ENCODE data around the gene KHDC3L. TPM values are rescaled to one million over a fixed set of nuclear protein-coding genes. Genes with fewer than 3 reads are reported as not detected.

Gene KHDC3L, protein sequence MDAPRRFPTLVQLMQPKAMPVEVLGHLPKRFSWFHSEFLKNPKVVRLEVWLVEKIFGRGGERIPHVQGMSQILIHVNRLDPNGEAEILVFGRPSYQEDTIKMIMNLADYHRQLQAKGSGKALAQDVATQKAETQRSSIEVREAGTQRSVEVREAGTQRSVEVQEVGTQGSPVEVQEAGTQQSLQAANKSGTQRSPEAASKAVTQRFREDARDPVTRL
- polyA plus RNA-seq = not detected

DNA sequence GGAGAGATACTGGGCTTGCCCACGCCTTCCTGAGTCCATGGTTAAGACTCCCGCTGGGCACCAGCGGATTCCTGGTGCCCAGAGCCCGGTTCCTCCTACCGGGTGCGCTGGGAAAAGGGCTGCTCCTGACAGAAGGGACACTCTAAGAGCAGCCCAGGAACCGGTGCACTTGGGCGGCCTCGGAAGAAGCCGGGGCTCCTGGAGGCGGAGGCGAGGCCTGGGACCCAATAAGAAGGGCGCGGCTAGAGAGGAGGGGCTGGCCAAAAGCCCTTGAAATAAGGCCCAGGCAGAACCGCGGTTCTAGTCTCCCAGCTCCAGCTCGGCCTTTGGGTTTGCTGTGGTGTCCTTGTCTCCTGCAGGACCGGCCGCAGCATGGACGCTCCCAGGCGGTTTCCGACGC, at the start of gene KHDC3L:
Gene KHDC3L (plus strand): TSS at position 301 of the 400 bp plus-strand sequence. CDS start 72 bp downstream, at position 373.
- peaks cover 0 to 2% of the 10 kb centered on the region in 2 donors for H3K9me3 ChIP-seq (ENCODE audit: control insufficient read depth in 2 of 2, insufficient read depth in 1 of 2, low read depth in 1 of 2, low read length in 1 of 2)
- H3K4me1 ChIP-seq (ENCODE audit: control insufficient read depth in 2 of 2, insufficient read depth in 2 of 2, low read length in 1 of 2) = no peaks in the 10 kb centered on the region
- no peak within 1 kb of the TSS for H3K27ac ChIP-seq (ENCODE audit: low read depth in 2 of 2, low read length in 1 of 2)
- WGBS, 2 donors = 90 to 91% methylated on average over 23 of the region's 23 CpGs
- H3K36me3 ChIP-seq (ENCODE audit: control insufficient read depth in 2 of 2, insufficient read depth in 2 of 2, low read length in 1 of 2) = no peaks in the 10 kb centered on the region
- H3K27me3 ChIP-seq (ENCODE audit: control insufficient read depth in 1 of 2, insufficient read depth in 2 of 2, low read length in 2 of 2) = no peaks in the 10 kb centered on the region
- H3K4me3 ChIP-seq (ENCODE audit: low read depth in 1 of 2, low read length in 2 of 2) = no peak within 1 kb of the TSS

- Histone ChIP-seq H3K27ac (ENCODE audit: low read depth in 2 of 2, low read length in 1 of 2) (no peak overlapping the region), H3K27me3 (ENCODE audit: control insufficient read depth in 1 of 2, insufficient read depth in 2 of 2, low read length in 2 of 2) (peaks cover 0 to 5% of the 10 kb centered on the region in 2 donors), H3K4me3 (ENCODE audit: low read depth in 1 of 2, low read length in 2 of 2) (peak overlapping the region in 1 of 2 donors; percentile 12), H3K36me3 (ENCODE audit: control insufficient read depth in 2 of 2, insufficient read depth in 2 of 2, low read length in 1 of 2) (no peaks in the 10 kb centered on the region), H3K9me3 (ENCODE audit: control insufficient read depth in 2 of 2, insufficient read depth in 1 of 2, low read depth in 1 of 2, low read length in 1 of 2) (peaks cover 0 to 5% of the 10 kb centered on the region in 2 donors), H3K4me1 (ENCODE audit: control insufficient read depth in 2 of 2, insufficient read depth in 2 of 2, low read length in 1 of 2) (peaks cover 0 to 6% of the 10 kb centered on the region in 2 donors)
- 26 to 27% methylated on average over 59 to 61 of the region's 61 CpGs for WGBS, 2 donors
Observed at GRCh38 chr6:73314577-73315492, 47.6 kb upstream of the KHDC3L start.

GRCh38 chr6:73323323-73323722, 39.1 kb upstream of the KHDC3L start:
- no peak overlapping the region for H3K4me3 ChIP-seq (ENCODE audit: low read depth in 1 of 2, low read length in 2 of 2)
- no peak overlapping the region for H3K27ac ChIP-seq (ENCODE audit: low read depth in 2 of 2, low read length in 1 of 2)
- H3K9me3 ChIP-seq (ENCODE audit: control insufficient read depth in 2 of 2, insufficient read depth in 1 of 2, low read depth in 1 of 2, low read length in 1 of 2) = peaks cover 0 to 2% of the 10 kb centered on the region in 2 donors
- H3K4me1 ChIP-seq (ENCODE audit: control insufficient read depth in 2 of 2, insufficient read depth in 2 of 2, low read length in 1 of 2) = no peaks in the 10 kb centered on the region
- H3K27me3 ChIP-seq (ENCODE audit: control insufficient read depth in 1 of 2, insufficient read depth in 2 of 2, low read length in 2 of 2) = no peaks in the 10 kb centered on the region
- no peaks in the 10 kb centered on the region for H3K36me3 ChIP-seq (ENCODE audit: control insufficient read depth in 2 of 2, insufficient read depth in 2 of 2, low read length in 1 of 2)
- 87 to 89% methylated on average over 2 of the region's 2 CpGs for WGBS, 2 donors

- Histone ChIP-seq H3K27ac (ENCODE audit: low read depth in 2 of 2, low read length in 1 of 2) (no peak overlapping the region), H3K36me3 (ENCODE audit: control insufficient read depth in 2 of 2, insufficient read depth in 2 of 2, low read length in 1 of 2) (no peaks in the 10 kb centered on the region), H3K4me1 (ENCODE audit: control insufficient read depth in 2 of 2, insufficient read depth in 2 of 2, low read length in 1 of 2) (no peaks in the 10 kb centered on the region), H3K27me3 (ENCODE audit: control insufficient read depth in 1 of 2, insufficient read depth in 2 of 2, low read length in 2 of 2) (no peaks in the 10 kb centered on the region), H3K9me3 (ENCODE audit: control insufficient read depth in 2 of 2, insufficient read depth in 1 of 2, low read depth in 1 of 2, low read length in 1 of 2) (no peaks in the 10 kb centered on the region), H3K4me3 (ENCODE audit: low read depth in 1 of 2, low read length in 2 of 2) (no peak overlapping the region)
- WGBS, 2 donors = 85 to 91% methylated on average over 3 of the region's 3 CpGs
Observed at GRCh38 chr6:73325656-73326055, 36.8 kb upstream of the KHDC3L start.

DNA sequence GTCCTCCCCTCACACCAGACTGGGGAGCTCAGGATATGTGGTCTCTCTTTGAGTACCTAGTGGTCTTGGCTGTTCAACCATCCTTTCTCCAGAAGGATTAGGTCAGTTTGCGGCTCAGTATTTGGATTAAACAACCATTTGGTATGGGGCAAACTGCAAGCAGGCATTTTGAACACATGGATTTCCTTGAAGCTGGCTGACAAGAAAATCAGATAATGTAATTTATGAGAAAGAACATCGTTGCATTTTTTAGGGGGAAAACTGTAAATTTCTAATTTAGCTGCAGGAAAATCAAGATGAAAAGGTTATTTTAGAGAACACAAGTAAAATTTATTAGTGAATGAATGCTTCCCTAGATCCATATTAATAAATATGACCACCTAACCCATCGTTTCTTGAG, 33.7 kb upstream of the KHDC3L start:
- Histone ChIP-seq H3K4me3 (ENCODE audit: low read depth in 1 of 2, low read length in 2 of 2) (no peak overlapping the region), H3K9me3 (ENCODE audit: control insufficient read depth in 2 of 2, insufficient read depth in 1 of 2, low read depth in 1 of 2, low read length in 1 of 2) (no peaks in the 10 kb centered on the region), H3K27me3 (ENCODE audit: control insufficient read depth in 1 of 2, insufficient read depth in 2 of 2, low read length in 2 of 2) (no peaks in the 10 kb centered on the region), H3K4me1 (ENCODE audit: control insufficient read depth in 2 of 2, insufficient read depth in 2 of 2, low read length in 1 of 2) (no peaks in the 10 kb centered on the region), H3K27ac (ENCODE audit: low read depth in 2 of 2, low read length in 1 of 2) (no peak overlapping the region), H3K36me3 (ENCODE audit: control insufficient read depth in 2 of 2, insufficient read depth in 2 of 2, low read length in 1 of 2) (no peaks in the 10 kb centered on the region)
- 67 to 74% methylated on average over 3 of the region's 3 CpGs for WGBS, 2 donors

- Histone ChIP-seq H3K27me3 (ENCODE audit: control insufficient read depth in 1 of 2, insufficient read depth in 2 of 2, low read length in 2 of 2) (no peaks in the 10 kb centered on the region), H3K4me3 (ENCODE audit: low read depth in 1 of 2, low read length in 2 of 2) (no peak overlapping the region), H3K9me3 (ENCODE audit: control insufficient read depth in 2 of 2, insufficient read depth in 1 of 2, low read depth in 1 of 2, low read length in 1 of 2) (no peaks in the 10 kb centered on the region), H3K27ac (ENCODE audit: low read depth in 2 of 2, low read length in 1 of 2) (no peak overlapping the region), H3K4me1 (ENCODE audit: control insufficient read depth in 2 of 2, insufficient read depth in 2 of 2, low read length in 1 of 2) (no peaks in the 10 kb centered on the region), H3K36me3 (ENCODE audit: control insufficient read depth in 2 of 2, insufficient read depth in 2 of 2, low read length in 1 of 2) (no peaks in the 10 kb centered on the region)
- 71% methylated on average over 3 of the region's 3 CpGs for WGBS, 2 donors
Observed at GRCh38 chr6:73329201-73329600, 33.3 kb upstream of the KHDC3L start.

DNA sequence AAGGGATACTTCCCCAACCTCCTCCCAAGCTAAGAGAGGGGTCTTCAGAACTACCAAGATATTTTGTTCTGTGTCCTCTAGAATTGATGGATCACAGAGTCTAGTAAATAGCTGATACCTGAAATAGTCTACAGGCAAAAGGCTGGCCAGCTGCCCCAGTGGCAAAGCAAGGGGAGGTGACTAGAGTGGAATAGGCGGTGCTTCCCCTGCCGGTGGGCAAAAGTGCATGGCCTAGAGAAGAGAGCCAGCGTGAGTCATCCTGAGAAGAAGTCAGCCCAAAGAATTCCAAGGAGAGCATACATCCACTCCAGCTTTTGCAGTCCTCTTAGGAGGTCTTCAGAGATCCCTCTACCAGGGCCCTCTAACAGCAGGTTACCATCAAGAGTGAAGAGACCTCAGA, 23.1 kb upstream of the KHDC3L start:
- WGBS, 2 donors = 71 to 73% methylated on average over 3 of the region's 3 CpGs
- H3K27ac ChIP-seq (ENCODE audit: low read depth in 2 of 2, low read length in 1 of 2) = no peak overlapping the region
- no peak overlapping the region for H3K4me3 ChIP-seq (ENCODE audit: low read depth in 1 of 2, low read length in 2 of 2)
- no peaks in the 10 kb centered on the region for H3K36me3 ChIP-seq (ENCODE audit: control insufficient read depth in 2 of 2, insufficient read depth in 2 of 2, low read length in 1 of 2)
- no peaks in the 10 kb centered on the region for H3K4me1 ChIP-seq (ENCODE audit: control insufficient read depth in 2 of 2, insufficient read depth in 2 of 2, low read length in 1 of 2)
- no peaks in the 10 kb centered on the region for H3K27me3 ChIP-seq (ENCODE audit: control insufficient read depth in 1 of 2, insufficient read depth in 2 of 2, low read length in 2 of 2)
- no peaks in the 10 kb centered on the region for H3K9me3 ChIP-seq (ENCODE audit: control insufficient read depth in 2 of 2, insufficient read depth in 1 of 2, low read depth in 1 of 2, low read length in 1 of 2)

GRCh38 chr6:73340048-73340447, 22.4 kb upstream of the KHDC3L start:
- 47 to 53% methylated on average over 2 of the region's 2 CpGs for WGBS, 2 donors
- no peak overlapping the region for H3K27ac ChIP-seq (ENCODE audit: low read depth in 2 of 2, low read length in 1 of 2)
- no peaks in the 10 kb centered on the region for H3K27me3 ChIP-seq (ENCODE audit: control insufficient read depth in 1 of 2, insufficient read depth in 2 of 2, low read length in 2 of 2)
- H3K36me3 ChIP-seq (ENCODE audit: control insufficient read depth in 2 of 2, insufficient read depth in 2 of 2, low read length in 1 of 2) = no peaks in the 10 kb centered on the region
- H3K9me3 ChIP-seq (ENCODE audit: control insufficient read depth in 2 of 2, insufficient read depth in 1 of 2, low read depth in 1 of 2, low read length in 1 of 2) = no peaks in the 10 kb centered on the region
- no peaks in the 10 kb centered on the region for H3K4me1 ChIP-seq (ENCODE audit: control insufficient read depth in 2 of 2, insufficient read depth in 2 of 2, low read length in 1 of 2)
- no peak overlapping the region for H3K4me3 ChIP-seq (ENCODE audit: low read depth in 1 of 2, low read length in 2 of 2)

GRCh38 chr6:73341335-73341734, 21.1 kb upstream of the KHDC3L start:
- no peaks in the 10 kb centered on the region for H3K36me3 ChIP-seq (ENCODE audit: control insufficient read depth in 2 of 2, insufficient read depth in 2 of 2, low read length in 1 of 2)
- no peaks in the 10 kb centered on the region for H3K4me1 ChIP-seq (ENCODE audit: control insufficient read depth in 2 of 2, insufficient read depth in 2 of 2, low read length in 1 of 2)
- 68 to 81% methylated on average over 1 of the region's 1 CpG for WGBS, 2 donors
- no peak overlapping the region for H3K4me3 ChIP-seq (ENCODE audit: low read depth in 1 of 2, low read length in 2 of 2)
- H3K27me3 ChIP-seq (ENCODE audit: control insufficient read depth in 1 of 2, insufficient read depth in 2 of 2, low read length in 2 of 2) = no peaks in the 10 kb centered on the region
- H3K9me3 ChIP-seq (ENCODE audit: control insufficient read depth in 2 of 2, insufficient read depth in 1 of 2, low read depth in 1 of 2, low read length in 1 of 2) = no peaks in the 10 kb centered on the region
- no peak overlapping the region for H3K27ac ChIP-seq (ENCODE audit: low read depth in 2 of 2, low read length in 1 of 2)

Data from esophagus (tissue), 2 donors.